GM12878 (cell line): ENCODE results near the gene PPIA. TPM values are rescaled to one million over a fixed set of nuclear protein-coding genes. Genes with fewer than 3 reads are reported as not detected.

Source experiments
- BCL3 ChIP-seq: IDR thresholded peaks from 2 replicates; pipeline ENCODE4 v1.6.1; 2011; ENCODE audit warnings: borderline replicate concordance, low read depth, mild to moderate bottlenecking, moderate library complexity, low read length; ENCODE audit not compliant: insufficient read depth, poor library complexity, severe bottlenecking
- CHD2 ChIP-seq: IDR thresholded peaks from 2 replicates; pipeline ENCODE4 v1.6.1; 2011; ENCODE audit warnings: low read depth, low read length, improper control_type of control experiment, borderline replicate concordance
- ETV6 ChIP-seq, 2 experiments: fragments of 450-650 bp in 1 of 2; IDR thresholded peaks in 1 of 2; conservative IDR thresholded peaks in 1 of 2; 2 replicates each; pipeline ENCODE4 v1.6.1; 2014; ENCODE audit warnings: antibody characterized with exemption in 1 of 2, borderline replicate concordance in 1 of 2, low read depth in 1 of 2, mild to moderate bottlenecking in 1 of 2, moderate library complexity in 1 of 2
- FOXK2 ChIP-seq: fragments of 450-650 bp; IDR thresholded peaks from 2 replicates; pipeline ENCODE4 v1.6.1; 2017; ENCODE audit warnings: mild to moderate bottlenecking, moderate library complexity
- IKZF2 ChIP-seq, 2 experiments: fragments of 450-650 bp; IDR thresholded peaks; 2 replicates each; pipeline ENCODE4 v1.6.1; 2017; ENCODE audit warnings: mild to moderate bottlenecking in 2 of 2, moderate library complexity in 2 of 2
- MLLT1 ChIP-seq: fragments of 450-650 bp; IDR thresholded peaks from 2 replicates; pipeline ENCODE4 v1.6.1; 2016; ENCODE audit warnings: mild to moderate bottlenecking
- MTA2 ChIP-seq: fragments of 450-650 bp; IDR thresholded peaks from 2 replicates; pipeline ENCODE4 v1.6.1; 2016; ENCODE audit warnings: low read depth, mild to moderate bottlenecking, moderate library complexity
- MXI1 ChIP-seq: fragments of 150-350 bp; IDR thresholded peaks from 2 replicates; pipeline ENCODE4 v1.6.1; 2011; ENCODE audit warnings: low read depth, mild to moderate bottlenecking, inconsistent platforms, low read length, improper control_type of control experiment
- NR2F1 ChIP-seq: fragments of 450-650 bp; conservative IDR thresholded peaks from 2 replicates; pipeline ENCODE4 v1.6.1; 2017; ENCODE audit warnings: mild to moderate bottlenecking
- PML ChIP-seq: IDR thresholded peaks from 2 replicates; pipeline ENCODE4 v1.6.1; 2012; ENCODE audit warnings: low read length, inconsistent platforms
- POLR2AphosphoS5 ChIP-seq: IDR thresholded peaks from 2 replicates; pipeline ENCODE4 v1.6.1; 2011; ENCODE audit warnings: mild to moderate bottlenecking, low read length, inconsistent platforms
- SUPT20H ChIP-seq: IDR thresholded peaks from 2 replicates; pipeline ENCODE4 v1.6.1; 2011; ENCODE audit warnings: low read depth, mild to moderate bottlenecking, low read length, moderate library complexity, borderline replicate concordance; ENCODE audit not compliant: control insufficient read depth
- ZNF592 ChIP-seq: fragments of 450-650 bp; IDR thresholded peaks from 2 replicates; pipeline ENCODE4 v1.6.1; 2017; ENCODE audit warnings: mild to moderate bottlenecking, moderate library complexity
- polyA plus RNA-seq, 11 experiments: library from polyadenylated mRNA; depleted of rRNA in 4 of 11; unstranded in 6 of 11; stranded (reverse) in 5 of 11; fragments of >200 nt; fragmentation: Nextera tagmentation in 4 of 11; fragmentation: Illumina TruSeq in 1 of 11; extraction: Ambion mirVana in 4 of 11; extraction: Trizol in 1 of 11; gene quantifications; 1 replicate in 1 of 11; 2 replicates in 10 of 11; pipeline versions ENCODE4 v1.2.1 to v1.2.3, GENCODE V29; 2011 to 2016; ENCODE audit warnings: inconsistent platforms in 2 of 11, missing spikeins in 2 of 11, low read depth in 1 of 11
- total RNA-seq, 4 experiments: library from RNA; depleted of rRNA in 3 of 4; stranded (reverse); fragments of >200 nt in 3 of 4; fragmentation: Illumina TruSeq in 1 of 4; extraction: Trizol in 1 of 4; gene quantifications; 2 replicates each; pipeline versions ENCODE4 v1.2.1 to v1.2.3, GENCODE V29; 2013 to 2021

The PPIA gene
- total and polyA plus RNA-seq, 10 of the 15 experiments (the other 5 are each of a cell fraction or from before 2014, with no cell fraction given): 2,712 to 7,982 (median 5,027) TPM

- TF ChIP-seq BCL3: peak; percentile 67
- TF ChIP-seq NR2F1: peak; percentile 82
- peak; percentile 64; a peak in 2 of 4 replicates for TF ChIP-seq IKZF2 (IDR thresholded peaks at IDR 0.05)
- TF ChIP-seq POLR2AphosphoS5: no peak
- TF ChIP-seq MXI1: peak; percentile 60
- TF ChIP-seq CHD2: no peak
- TF ChIP-seq PML: 0 out of 2 replicates have a peak, but pooled peaks have one; percentile 31
- TF ChIP-seq ZNF592: no peak
- TF ChIP-seq ETV6 (conservative IDR thresholded peaks at IDR 0.05 in 1 of 2, IDR thresholded peaks at IDR 0.05 in 1 of 2; ENCODE audit: borderline replicate concordance in 1 of 2, low read depth in 1 of 2): no peak
- 0 out of 2 replicates have a peak, but pooled peaks have one; percentile 15 for TF ChIP-seq MLLT1
- TF ChIP-seq FOXK2: no peak
- no peak for TF ChIP-seq SUPT20H
- peak; percentile 30 for TF ChIP-seq MTA2
Measured at GRCh38 chr7:44769776-44770294, 26.6 kb upstream of the PPIA start (continued).
